ENCODE results near the gene ZMYM1. TPM values are rescaled to one million over a fixed set of nuclear protein-coding genes. Genes with fewer than 3 reads are reported as not detected.

ZMYM1 gene
- total RNA-seq, 1 donor from 2014 or later: 22.2 TPM

Other genes with a start within 250 kb of the ZMYM1 start
- 16.9 TPM for gene SMIM12, start 219.6 kb upstream of the ZMYM1 start, total RNA-seq
- gene DLGAP3, start 149.7 kb upstream of the ZMYM1 start, total RNA-seq: not detected
- gene TMEM35B, start 94.0 kb upstream of the ZMYM1 start, total RNA-seq: 15.4 TPM
- gene ZMYM6, start 47.4 kb upstream of the ZMYM1 start, total RNA-seq: 17.0 TPM
- gene SFPQ, start 113.8 kb downstream of the ZMYM1 start, total RNA-seq: 198 TPM
- 54.4 TPM for gene ZMYM4, start 189.3 kb downstream of the ZMYM1 start, total RNA-seq